ENCODE measurements around the gene GBF1. TPM values are rescaled to one million over a fixed set of nuclear protein-coding genes. Genes with fewer than 3 reads are reported as not detected.

The GBF1 gene
- total RNA-seq, 1 experiment from 2014 or later, result 28.3 TPM

GRCh38 chr10:102395400-102396316 lies 150.3 kb downstream of the GBF1 start, which contains the start of gene NFKB2:
Gene NFKB2 (plus strand): TSS chr10:102395705. CDS start chr10:102395960, 255 bp downstream.
- H3K4me1 ChIP-seq (replicated peaks; ENCODE audit: insufficient read depth), result 0 out of 2 replicates have a peak, but pooled peaks cover 6% of the 10 kb centered on the region
- H3K27ac ChIP-seq, result peak within 1 kb of the TSS; percentile 49
- POLR2A ChIA-PET (ENCODE audit: unreplicated experiment), result interaction anchor here (0.6 to 0.7 kb wide), 3 partner anchors 8 to 318 kb away, joined by 6 to 21 read pairs (median 13); no protein-coding TSS in a partner anchor
- intact Hi-C loops (cut with micrococcal nuclease; ENCODE audit: unreplicated experiment), result loop anchor here (2.0 to 10.0 kb wide), 2 partner anchors 27 to 249 kb away; partner anchors contain the start of gene TRIM8
- TF ChIP-seq CTCF (conservative IDR thresholded peaks at IDR 0.05) (no peak), EZH2 (IDR thresholded peaks at IDR 0.05; ENCODE audit: low read depth) (no peak)
- CTCF ChIA-PET, result interaction anchor here (0.5 to 0.7 kb wide), 9 partner anchors 9 to 196 kb away, joined by 3 to 12 read pairs (median 4); partner anchors contain the start of gene ACTR1A
- H3F3A ChIP-seq (ENCODE audit: insufficient read depth, low read depth), result no peaks in the 10 kb centered on the region; the same call in 1 of the 2 replicates
- peak; percentile 70 to 80 for DNase-seq
- H3K36me3 ChIP-seq (ENCODE audit: low read depth), result no peaks in the 10 kb centered on the region
- H3K27me3 ChIP-seq (ENCODE audit: insufficient read depth, low read depth), result no peaks in the 10 kb centered on the region
- H3K4me3 ChIP-seq, result peak within 1 kb of the TSS; percentile 77
- peak within 1 kb of the TSS; percentile 89 for H2AFZ ChIP-seq
- peaks cover 5% of the 10 kb centered on the region; the same call in 1 of the 2 replicates for H3K79me2 ChIP-seq (ENCODE audit: low read depth)
- H3K9me3 ChIP-seq (ENCODE audit: insufficient read depth, low read depth), result no peaks in the 10 kb centered on the region
- no peaks in the 10 kb centered on the region for H3K9me2 ChIP-seq (ENCODE audit: insufficient read depth)
- H4K20me1 ChIP-seq (ENCODE audit: insufficient read depth), result no peaks in the 10 kb centered on the region
- TSS peak; percentile 55 for BruUV-seq (replicated peaks)
- peak within 1 kb of the TSS; percentile 95 for H3K4me2 ChIP-seq

DNA sequence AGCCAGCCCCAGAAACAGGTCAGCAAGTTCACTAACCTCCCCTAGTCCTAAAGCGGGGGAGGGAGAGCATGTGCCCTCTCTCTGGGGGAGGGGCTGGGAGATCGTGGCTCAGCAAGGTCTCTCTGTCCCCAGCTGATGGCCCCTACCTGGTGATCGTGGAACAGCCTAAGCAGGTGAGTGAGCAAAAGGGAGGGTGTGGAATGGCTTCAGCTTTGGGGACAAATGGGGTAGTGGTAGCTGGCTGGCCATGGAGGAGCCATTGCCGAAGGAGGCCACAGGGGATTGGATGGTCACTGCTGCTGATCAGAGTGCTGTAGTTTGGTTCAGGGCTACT lies 151.0 kb downstream of the GBF1 start:
- no peaks in the 10 kb centered on the region; the same call in 1 of the 2 replicates for H3F3A ChIP-seq (ENCODE audit: insufficient read depth, low read depth)
- no peaks in the 10 kb centered on the region for H3K27me3 ChIP-seq (ENCODE audit: insufficient read depth, low read depth)
- ChIA-PET POLR2A (ENCODE audit: unreplicated experiment) (no interaction called here), CTCF (interaction anchor here (0.6 kb wide), 1 partner anchor 19 kb away, joined by 4 read pairs; no protein-coding TSS in a partner anchor)
- intact Hi-C loops (cut with micrococcal nuclease; ENCODE audit: unreplicated experiment), result loop anchor here (10.0 kb wide), 1 partner anchor 249 kb away; the partner anchor contains the start of gene TRIM8
- no peak for DNase-seq
- H3K4me3 ChIP-seq, result peak overlapping the region; percentile 77
- H3K79me2 ChIP-seq (ENCODE audit: low read depth), result peaks cover 5% of the 10 kb centered on the region; the same call in 1 of the 2 replicates
- no TSS peak for BruUV-seq (replicated peaks)
- no peaks in the 10 kb centered on the region for H3K9me2 ChIP-seq (ENCODE audit: insufficient read depth)
- no peaks in the 10 kb centered on the region for H4K20me1 ChIP-seq (ENCODE audit: insufficient read depth)
- H3K27ac ChIP-seq, result peak overlapping the region; percentile 49
- no peak overlapping the region for H2AFZ ChIP-seq
- H3K4me2 ChIP-seq, result peak overlapping the region; percentile 91
- TF ChIP-seq CTCF (conservative IDR thresholded peaks at IDR 0.05), result no peak
- no peak for TF ChIP-seq EZH2 (IDR thresholded peaks at IDR 0.05; ENCODE audit: low read depth)
- no peaks in the 10 kb centered on the region for H3K36me3 ChIP-seq (ENCODE audit: low read depth)
- 0 out of 2 replicates have a peak, but pooled peaks cover 7% of the 10 kb centered on the region for H3K4me1 ChIP-seq (replicated peaks; ENCODE audit: insufficient read depth)
- H3K9me3 ChIP-seq (ENCODE audit: insufficient read depth, low read depth), result no peaks in the 10 kb centered on the region

- no peak for TF ChIP-seq CTCF (conservative IDR thresholded peaks at IDR 0.05)
- no peak for TF ChIP-seq EZH2 (IDR thresholded peaks at IDR 0.05; ENCODE audit: low read depth)
- H3K4me1 ChIP-seq (replicated peaks; ENCODE audit: insufficient read depth), result peaks cover 12% of the 10 kb centered on the region; the same call in 1 of the 2 replicates
- no TSS peak for BruUV-seq (replicated peaks)
- peaks cover 4% of the 10 kb centered on the region; the same call in 1 of the 2 replicates for H3F3A ChIP-seq (ENCODE audit: insufficient read depth, low read depth)
- H3K27ac ChIP-seq, result no peak overlapping the region
- peaks cover 5% of the 10 kb centered on the region; the same call in 1 of the 2 replicates for H3K79me2 ChIP-seq (ENCODE audit: low read depth)
- intact Hi-C loops (cut with micrococcal nuclease; ENCODE audit: unreplicated experiment), result loop anchor here (10.0 kb wide), 1 partner anchor 248 kb away; the partner anchor contains the start of gene TRIM8
- H3K4me2 ChIP-seq, result peak overlapping the region; percentile 91
- H3K36me3 ChIP-seq (ENCODE audit: low read depth), result no peaks in the 10 kb centered on the region
- no peak overlapping the region; the same call in 1 of the 2 replicates for H3K4me3 ChIP-seq
- ChIA-PET POLR2A (ENCODE audit: unreplicated experiment) (no interaction called here), CTCF (no interaction called here)
- H4K20me1 ChIP-seq (ENCODE audit: insufficient read depth), result no peaks in the 10 kb centered on the region
- H2AFZ ChIP-seq, result no peak overlapping the region
- no peaks in the 10 kb centered on the region for H3K9me2 ChIP-seq (ENCODE audit: insufficient read depth)
- no peaks in the 10 kb centered on the region for H3K9me3 ChIP-seq (ENCODE audit: insufficient read depth, low read depth)
- no peaks in the 10 kb centered on the region for H3K27me3 ChIP-seq (ENCODE audit: insufficient read depth, low read depth)
- no peak for DNase-seq
Measured at GRCh38 chr10:102396730-102397151, 151.4 kb downstream of the GBF1 start.
